ENCODE measurements around the gene FOXP1. TPM values are rescaled to one million over a fixed set of nuclear protein-coding genes. Genes with fewer than 3 reads are reported as not detected.

The FOXP1 gene
- total and polyA plus RNA-seq, 2 of the 13 experiments (the other 11 are each of a cell fraction or from before 2014, with no cell fraction given) = 40.4 to 59.0 TPM

DNA sequence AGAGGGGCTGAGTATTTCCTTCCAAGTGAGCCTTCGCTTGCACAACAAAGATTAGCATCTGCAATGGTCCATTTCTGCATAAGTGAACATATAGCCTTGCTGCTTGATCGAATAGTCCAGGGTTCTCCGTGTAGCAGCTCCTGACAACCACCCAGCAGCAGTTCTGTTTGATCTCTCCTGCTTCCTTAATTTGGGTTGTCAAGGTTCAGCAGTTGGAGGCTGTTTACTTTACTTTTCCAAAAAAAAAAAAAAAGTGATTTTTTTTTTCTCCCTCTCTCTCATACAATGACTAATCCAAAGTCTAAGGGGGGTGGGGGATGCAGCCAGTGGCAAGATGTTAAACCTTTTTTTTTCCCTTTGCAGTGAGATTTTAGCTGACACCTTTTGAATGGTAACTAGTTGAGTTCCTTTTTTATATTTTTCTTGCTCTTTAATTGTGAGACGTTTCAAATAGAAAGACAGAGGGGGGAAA lies 3.6 kb downstream of the FOXP1 start (continued):
- TF ChIP-seq CC2D1A (CRISPR knock-in tag; IDR thresholded peaks at IDR 0.05) (no peak), HOXA5 (CRISPR knock-in tag; IDR thresholded peaks at IDR 0.05) (no peak), MEF2D (CRISPR knock-in tag; IDR thresholded peaks at IDR 0.05) (no peak), SALL1 (CRISPR knock-in tag; IDR thresholded peaks at IDR 0.05) (peak; percentile 79), HNRNPK (IDR thresholded peaks at IDR 0.05; ENCODE audit: low read depth, low read length, poor library complexity, severe bottlenecking) (no peak), KLF12 (CRISPR knock-in tag; IDR thresholded peaks at IDR 0.05; ENCODE audit: borderline replicate concordance) (no peak), ZNF619 (CRISPR knock-in tag; IDR thresholded peaks at IDR 0.05) (no peak), ZNF788 (CRISPR knock-in tag; IDR thresholded peaks at IDR 0.05; ENCODE audit: borderline replicate concordance) (no peak), ZNF687 (CRISPR knock-in tag; IDR thresholded peaks at IDR 0.05) (no peak), POGK (CRISPR knock-in tag; conservative IDR thresholded peaks at IDR 0.05) (no peak), ZNF616 (CRISPR knock-in tag; IDR thresholded peaks at IDR 0.05; ENCODE audit: low read depth) (no peak), HOXA3 (CRISPR knock-in tag; IDR thresholded peaks at IDR 0.05) (peak; percentile 28; the same call in 1 of the 2 replicates), SUZ12 (IDR thresholded peaks at IDR 0.05; ENCODE audit: low read depth, low read length) (no peak), TRIM24 (CRISPR knock-in tag; IDR thresholded peaks at IDR 0.05) (no peak), SRY (CRISPR knock-in tag; IDR thresholded peaks at IDR 0.05) (no peak)
- TF ChIP-seq, protein P1, sequence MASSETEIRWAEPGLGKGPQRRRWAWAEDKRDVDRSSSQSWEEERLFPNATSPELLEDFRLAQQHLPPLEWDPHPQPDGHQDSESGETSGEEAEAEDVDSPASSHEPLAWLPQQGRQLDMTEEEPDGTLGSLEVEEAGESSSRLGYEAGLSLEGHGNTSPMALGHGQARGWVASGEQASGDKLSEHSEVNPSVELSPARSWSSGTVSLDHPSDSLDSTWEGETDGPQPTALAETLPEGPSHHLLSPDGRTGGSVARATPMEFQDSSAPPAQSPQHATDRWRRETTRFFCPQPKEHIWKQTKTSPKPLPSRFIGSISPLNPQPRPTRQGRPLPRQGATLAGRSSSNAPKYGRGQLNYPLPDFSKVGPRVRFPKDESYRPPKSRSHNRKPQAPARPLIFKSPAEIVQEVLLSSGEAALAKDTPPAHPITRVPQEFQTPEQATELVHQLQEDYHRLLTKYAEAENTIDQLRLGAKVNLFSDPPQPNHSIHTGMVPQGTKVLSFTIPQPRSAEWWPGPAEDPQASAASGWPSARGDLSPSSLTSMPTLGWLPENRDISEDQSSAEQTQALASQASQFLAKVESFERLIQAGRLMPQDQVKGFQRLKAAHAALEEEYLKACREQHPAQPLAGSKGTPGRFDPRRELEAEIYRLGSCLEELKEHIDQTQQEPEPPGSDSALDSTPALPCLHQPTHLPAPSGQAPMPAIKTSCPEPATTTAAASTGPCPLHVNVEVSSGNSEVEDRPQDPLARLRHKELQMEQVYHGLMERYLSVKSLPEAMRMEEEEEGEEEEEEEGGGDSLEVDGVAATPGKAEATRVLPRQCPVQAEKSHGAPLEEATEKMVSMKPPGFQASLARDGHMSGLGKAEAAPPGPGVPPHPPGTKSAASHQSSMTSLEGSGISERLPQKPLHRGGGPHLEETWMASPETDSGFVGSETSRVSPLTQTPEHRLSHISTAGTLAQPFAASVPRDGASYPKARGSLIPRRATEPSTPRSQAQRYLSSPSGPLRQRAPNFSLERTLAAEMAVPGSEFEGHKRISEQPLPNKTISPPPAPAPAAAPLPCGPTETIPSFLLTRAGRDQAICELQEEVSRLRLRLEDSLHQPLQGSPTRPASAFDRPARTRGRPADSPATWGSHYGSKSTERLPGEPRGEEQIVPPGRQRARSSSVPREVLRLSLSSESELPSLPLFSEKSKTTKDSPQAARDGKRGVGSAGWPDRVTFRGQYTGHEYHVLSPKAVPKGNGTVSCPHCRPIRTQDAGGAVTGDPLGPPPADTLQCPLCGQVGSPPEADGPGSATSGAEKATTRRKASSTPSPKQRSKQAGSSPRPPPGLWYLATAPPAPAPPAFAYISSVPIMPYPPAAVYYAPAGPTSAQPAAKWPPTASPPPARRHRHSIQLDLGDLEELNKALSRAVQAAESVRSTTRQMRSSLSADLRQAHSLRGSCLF (CRISPR knock-in tag; IDR thresholded peaks at IDR 0.05; ENCODE audit: borderline replicate concordance) = no peak
- TF ChIP-seq, protein P2, sequence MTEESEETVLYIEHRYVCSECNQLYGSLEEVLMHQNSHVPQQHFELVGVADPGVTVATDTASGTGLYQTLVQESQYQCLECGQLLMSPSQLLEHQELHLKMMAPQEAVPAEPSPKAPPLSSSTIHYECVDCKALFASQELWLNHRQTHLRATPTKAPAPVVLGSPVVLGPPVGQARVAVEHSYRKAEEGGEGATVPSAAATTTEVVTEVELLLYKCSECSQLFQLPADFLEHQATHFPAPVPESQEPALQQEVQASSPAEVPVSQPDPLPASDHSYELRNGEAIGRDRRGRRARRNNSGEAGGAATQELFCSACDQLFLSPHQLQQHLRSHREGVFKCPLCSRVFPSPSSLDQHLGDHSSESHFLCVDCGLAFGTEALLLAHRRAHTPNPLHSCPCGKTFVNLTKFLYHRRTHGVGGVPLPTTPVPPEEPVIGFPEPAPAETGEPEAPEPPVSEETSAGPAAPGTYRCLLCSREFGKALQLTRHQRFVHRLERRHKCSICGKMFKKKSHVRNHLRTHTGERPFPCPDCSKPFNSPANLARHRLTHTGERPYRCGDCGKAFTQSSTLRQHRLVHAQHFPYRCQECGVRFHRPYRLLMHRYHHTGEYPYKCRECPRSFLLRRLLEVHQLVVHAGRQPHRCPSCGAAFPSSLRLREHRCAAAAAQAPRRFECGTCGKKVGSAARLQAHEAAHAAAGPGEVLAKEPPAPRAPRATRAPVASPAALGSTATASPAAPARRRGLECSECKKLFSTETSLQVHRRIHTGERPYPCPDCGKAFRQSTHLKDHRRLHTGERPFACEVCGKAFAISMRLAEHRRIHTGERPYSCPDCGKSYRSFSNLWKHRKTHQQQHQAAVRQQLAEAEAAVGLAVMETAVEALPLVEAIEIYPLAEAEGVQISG (CRISPR knock-in tag; IDR thresholded peaks at IDR 0.05) = 0 out of 2 replicates have a peak, but pooled peaks have one; percentile 20
